ENCODE data around the gene C2orf69. TPM values are rescaled to one million over a fixed set of nuclear protein-coding genes. Genes with fewer than 3 reads are reported as not detected.
A peak's percentile ranks its signal among the peaks of the same experiment; 100 is the strongest.

Gene C2orf69, protein sequence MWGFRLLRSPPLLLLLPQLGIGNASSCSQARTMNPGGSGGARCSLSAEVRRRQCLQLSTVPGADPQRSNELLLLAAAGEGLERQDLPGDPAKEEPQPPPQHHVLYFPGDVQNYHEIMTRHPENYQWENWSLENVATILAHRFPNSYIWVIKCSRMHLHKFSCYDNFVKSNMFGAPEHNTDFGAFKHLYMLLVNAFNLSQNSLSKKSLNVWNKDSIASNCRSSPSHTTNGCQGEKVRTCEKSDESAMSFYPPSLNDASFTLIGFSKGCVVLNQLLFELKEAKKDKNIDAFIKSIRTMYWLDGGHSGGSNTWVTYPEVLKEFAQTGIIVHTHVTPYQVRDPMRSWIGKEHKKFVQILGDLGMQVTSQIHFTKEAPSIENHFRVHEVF
- 36.6 and 39.2 TPM in 2 replicates for total RNA-seq (2014; rRNA removed; shearing (Covaris generic))
- polyA plus RNA-seq (2016; fragmentation: Nextera tagmentation; extraction: Ambion mirVana), result 31.2 and 33.4 TPM in 2 replicates
- long read RNA-seq, transcript C2orf69-201 (2 exons, 3,728 nt), result major isoform, 17 of 19 reads
- long read RNA-seq, partial matches to known transcripts, result 0 of 19 reads
- long read RNA-seq, other reads (novel, unspliced or antisense), result 2 of 19 reads

DNA sequence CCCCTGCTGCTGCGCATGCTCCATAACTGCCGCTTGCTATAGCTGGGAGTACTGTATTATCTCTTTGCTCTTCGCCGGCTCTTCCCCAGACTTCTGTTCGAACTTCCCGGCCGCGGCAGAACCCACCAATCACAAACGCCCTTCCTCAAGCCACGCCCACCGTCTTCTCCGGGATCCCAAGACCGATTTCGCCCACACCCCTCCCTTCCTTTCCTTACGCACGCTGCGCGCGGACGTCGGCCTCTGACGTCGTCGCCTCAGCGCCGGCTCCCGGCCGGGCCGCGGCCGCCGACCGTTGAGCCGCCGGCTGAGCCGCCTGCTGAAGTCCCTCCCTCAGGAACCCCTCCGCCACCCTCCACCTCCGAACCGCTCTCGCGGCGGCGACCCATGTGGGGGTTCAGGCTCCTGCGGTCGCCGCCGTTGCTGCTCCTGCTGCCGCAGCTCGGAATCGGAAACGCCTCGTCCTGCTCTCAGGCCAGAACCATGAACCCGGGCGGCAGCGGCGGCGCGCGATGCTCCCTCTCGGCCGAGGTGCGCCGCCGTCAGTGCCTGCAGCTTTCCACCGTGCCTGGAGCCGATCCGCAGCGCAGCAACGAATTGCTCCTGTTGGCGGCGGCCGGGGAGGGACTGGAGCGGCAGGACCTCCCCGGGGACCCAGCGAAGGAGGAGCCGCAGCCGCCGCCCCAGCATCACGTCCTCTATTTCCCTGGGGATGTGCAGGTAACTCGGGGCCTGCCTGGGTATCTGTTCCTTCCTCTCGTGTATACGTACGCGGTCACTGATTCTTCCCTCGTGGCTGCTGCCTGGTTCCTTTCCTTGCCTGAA lies at the start of gene C2orf69:
TSS of gene C2orf69 (plus strand) at position 242 of the 825 bp plus-strand sequence. CDS start at position 388, 146 bp downstream.
- Histone ChIP-seq H2AFZ (peak within 1 kb of the TSS; percentile 80), H3K4me1 (ENCODE audit: insufficient read depth) (peaks cover 14% of the 10 kb centered on the region), H3K9me2 (ENCODE audit: insufficient read depth) (no peaks in the 10 kb centered on the region), H4K20me1 (replicated peaks; ENCODE audit: insufficient read depth) (0 out of 2 replicates have a peak, but pooled peaks cover 12% of the 10 kb centered on the region), H3K79me2 (replicated peaks; ENCODE audit: insufficient read depth) (peaks cover 47% of the 10 kb centered on the region), H3F3A (replicated peaks; ENCODE audit: low read depth) (no peaks in the 10 kb centered on the region), H3K4me2 (peak within 1 kb of the TSS; percentile 89), H3K36me3 (ENCODE audit: insufficient read depth) (peaks cover 22% of the 10 kb centered on the region), H3K27ac (ENCODE audit: low read depth) (peak within 1 kb of the TSS; percentile 94), H3K4me3 (peak within 1 kb of the TSS; percentile 99), H3K27me3 (ENCODE audit: insufficient read depth) (no peaks in the 10 kb centered on the region)
- Mint-ChIP-seq H3K36me3 (ENCODE audit: low read depth) (peaks cover 33% of the 10 kb centered on the region), H3K27me3 (ENCODE audit: insufficient read depth, low read depth, poor library complexity) (peaks cover 5% of the 10 kb centered on the region), H3K9me3 (peaks cover 8% of the 10 kb centered on the region), H3K4me3 (peak within 1 kb of the TSS; percentile 98), H3K4me1 (peaks cover 19% of the 10 kb centered on the region), H3K27ac (peak within 1 kb of the TSS; percentile 97)
- ATAC-seq (peak; percentile 93), DNase-seq (ENCODE audit: low spot score) (peak; percentile 99)
- TF ChIP-seq POLR2AphosphoS5 (IDR thresholded peaks at IDR 0.05; ENCODE audit: low read depth) (peak; percentile 77), CREB1 (CRISPR knock-in tag; IDR thresholded peaks at IDR 0.05; ENCODE audit: low read depth) (peak; percentile 96), ZNF331 (CRISPR knock-in tag; IDR thresholded peaks at IDR 0.05; ENCODE audit: low read depth) (no peak)

DNA sequence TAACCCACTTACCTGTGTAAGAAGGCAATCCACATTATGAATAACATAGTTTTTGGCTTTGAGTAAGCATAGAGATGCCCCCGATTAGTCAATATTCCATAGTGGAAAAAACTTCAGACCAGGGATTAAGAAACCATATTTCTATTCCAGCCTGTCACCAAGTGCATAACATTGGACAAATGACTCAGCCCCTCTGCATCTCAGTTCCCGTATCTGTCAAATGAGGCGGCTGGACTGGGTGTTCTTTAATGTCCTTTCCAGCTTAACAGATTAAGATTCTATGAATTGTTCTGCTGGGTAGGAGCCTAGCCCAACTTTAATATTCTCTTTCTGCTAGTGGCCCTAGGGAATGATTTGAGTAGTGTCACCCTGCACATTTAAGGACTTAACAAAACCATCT lies 48.3 kb upstream of the C2orf69 start:
- no peak overlapping the region for H3K27ac ChIP-seq (ENCODE audit: low read depth)
- no peak overlapping the region for H3K4me3 ChIP-seq
- H3K27me3 ChIP-seq (ENCODE audit: insufficient read depth), result no peaks in the 10 kb centered on the region
- H2AFZ ChIP-seq, result no peak overlapping the region
- Mint-ChIP-seq H3K9me3 (no peaks in the 10 kb centered on the region), H3K27ac (no peak overlapping the region), H3K4me1 (peaks cover 18% of the 10 kb centered on the region), H3K27me3 (ENCODE audit: insufficient read depth, low read depth, poor library complexity) (peaks cover 2% of the 10 kb centered on the region), H3K4me3 (no peak overlapping the region), H3K36me3 (ENCODE audit: low read depth) (no peaks in the 10 kb centered on the region)
- no peak overlapping the region for H3K4me2 ChIP-seq
- H3K4me1 ChIP-seq (ENCODE audit: insufficient read depth), result peaks cover 11% of the 10 kb centered on the region
- DNase-seq (ENCODE audit: low spot score) (no peak), ATAC-seq (no peak)
- no peaks in the 10 kb centered on the region for H3K9me2 ChIP-seq (ENCODE audit: insufficient read depth)
- no peaks in the 10 kb centered on the region for H3F3A ChIP-seq (replicated peaks; ENCODE audit: low read depth)
- no peaks in the 10 kb centered on the region for H3K36me3 ChIP-seq (ENCODE audit: insufficient read depth)
- no peaks in the 10 kb centered on the region for H4K20me1 ChIP-seq (replicated peaks; ENCODE audit: insufficient read depth)
- H3K79me2 ChIP-seq (replicated peaks; ENCODE audit: insufficient read depth), result no peaks in the 10 kb centered on the region
- TF ChIP-seq JUNB (IDR thresholded peaks at IDR 0.05; ENCODE audit: unreplicated experiment) (no peak), CREB1 (CRISPR knock-in tag; IDR thresholded peaks at IDR 0.05; ENCODE audit: low read depth) (no peak), EZH2 (IDR thresholded peaks at IDR 0.05; ENCODE audit: low read depth, unreplicated experiment) (no peak), ZNF331 (CRISPR knock-in tag; IDR thresholded peaks at IDR 0.05; ENCODE audit: low read depth) (no peak), STAT1 (IDR thresholded peaks at IDR 0.05; ENCODE audit: unreplicated experiment) (no peak), ZNF114 (CRISPR knock-in tag; IDR thresholded peaks at IDR 0.05) (no peak), EZH2phosphoT487 (IDR thresholded peaks at IDR 0.05; ENCODE audit: unreplicated experiment) (no peak)
- TF ChIP-seq, protein P1, sequence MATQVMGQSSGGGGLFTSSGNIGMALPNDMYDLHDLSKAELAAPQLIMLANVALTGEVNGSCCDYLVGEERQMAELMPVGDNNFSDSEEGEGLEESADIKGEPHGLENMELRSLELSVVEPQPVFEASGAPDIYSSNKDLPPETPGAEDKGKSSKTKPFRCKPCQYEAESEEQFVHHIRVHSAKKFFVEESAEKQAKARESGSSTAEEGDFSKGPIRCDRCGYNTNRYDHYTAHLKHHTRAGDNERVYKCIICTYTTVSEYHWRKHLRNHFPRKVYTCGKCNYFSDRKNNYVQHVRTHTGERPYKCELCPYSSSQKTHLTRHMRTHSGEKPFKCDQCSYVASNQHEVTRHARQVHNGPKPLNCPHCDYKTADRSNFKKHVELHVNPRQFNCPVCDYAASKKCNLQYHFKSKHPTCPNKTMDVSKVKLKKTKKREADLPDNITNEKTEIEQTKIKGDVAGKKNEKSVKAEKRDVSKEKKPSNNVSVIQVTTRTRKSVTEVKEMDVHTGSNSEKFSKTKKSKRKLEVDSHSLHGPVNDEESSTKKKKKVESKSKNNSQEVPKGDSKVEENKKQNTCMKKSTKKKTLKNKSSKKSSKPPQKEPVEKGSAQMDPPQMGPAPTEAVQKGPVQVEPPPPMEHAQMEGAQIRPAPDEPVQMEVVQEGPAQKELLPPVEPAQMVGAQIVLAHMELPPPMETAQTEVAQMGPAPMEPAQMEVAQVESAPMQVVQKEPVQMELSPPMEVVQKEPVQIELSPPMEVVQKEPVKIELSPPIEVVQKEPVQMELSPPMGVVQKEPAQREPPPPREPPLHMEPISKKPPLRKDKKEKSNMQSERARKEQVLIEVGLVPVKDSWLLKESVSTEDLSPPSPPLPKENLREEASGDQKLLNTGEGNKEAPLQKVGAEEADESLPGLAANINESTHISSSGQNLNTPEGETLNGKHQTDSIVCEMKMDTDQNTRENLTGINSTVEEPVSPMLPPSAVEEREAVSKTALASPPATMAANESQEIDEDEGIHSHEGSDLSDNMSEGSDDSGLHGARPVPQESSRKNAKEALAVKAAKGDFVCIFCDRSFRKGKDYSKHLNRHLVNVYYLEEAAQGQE (IDR thresholded peaks at IDR 0.05; ENCODE audit: unreplicated experiment), result no peak

Measured in GM23338 (cell line).